GM10266 (cell line): Measurements from ENCODE around the gene SLC4A11.

Experiments
- DNase-seq: peaks from one replicate; pipeline ENCODE4 v3.0.0; 2012; ENCODE audit errors: extremely low spot score
- CTCF ChIP-seq: IDR thresholded peaks from 2 replicates; pipeline ENCODE4 v1.5.1; 2012; ENCODE audit warnings: mild to moderate bottlenecking, low read depth; ENCODE audit not compliant: control insufficient read depth, insufficient read depth; ENCODE audit errors: missing control alignments

SLC4A11 gene

GRCh38 chr20:3245711-3246110 lies 6.7 kb upstream of the SLC4A11 start:
- no peak for DNase-seq
- no peak for TF ChIP-seq CTCF

DNA sequence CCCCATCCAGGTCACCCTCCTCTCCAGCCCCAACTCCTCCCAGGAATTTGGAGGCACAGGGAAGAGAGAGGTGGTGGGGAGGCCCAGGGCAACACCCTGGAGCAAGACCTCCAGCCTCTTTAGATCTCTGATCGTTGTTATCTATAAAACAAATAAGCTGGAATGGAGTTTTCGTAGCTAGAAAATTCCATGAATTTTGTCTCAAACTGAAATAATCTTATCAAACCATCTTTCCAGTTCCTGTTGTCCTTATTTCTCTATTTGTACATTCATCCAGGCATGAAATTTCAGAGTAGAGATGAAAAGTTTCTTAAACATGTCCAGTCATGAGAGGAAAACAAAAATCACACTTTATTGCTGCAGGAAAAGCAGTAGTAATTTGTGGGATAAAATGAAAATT lies 6.2 kb upstream of the SLC4A11 start:
- no peak for DNase-seq
- no peak for TF ChIP-seq CTCF

- TF ChIP-seq CTCF: no peak
- DNase-seq: no peak
These were observed 5.6 kb upstream of the SLC4A11 start for GRCh38 chr20:3244613-3245012.

DNA sequence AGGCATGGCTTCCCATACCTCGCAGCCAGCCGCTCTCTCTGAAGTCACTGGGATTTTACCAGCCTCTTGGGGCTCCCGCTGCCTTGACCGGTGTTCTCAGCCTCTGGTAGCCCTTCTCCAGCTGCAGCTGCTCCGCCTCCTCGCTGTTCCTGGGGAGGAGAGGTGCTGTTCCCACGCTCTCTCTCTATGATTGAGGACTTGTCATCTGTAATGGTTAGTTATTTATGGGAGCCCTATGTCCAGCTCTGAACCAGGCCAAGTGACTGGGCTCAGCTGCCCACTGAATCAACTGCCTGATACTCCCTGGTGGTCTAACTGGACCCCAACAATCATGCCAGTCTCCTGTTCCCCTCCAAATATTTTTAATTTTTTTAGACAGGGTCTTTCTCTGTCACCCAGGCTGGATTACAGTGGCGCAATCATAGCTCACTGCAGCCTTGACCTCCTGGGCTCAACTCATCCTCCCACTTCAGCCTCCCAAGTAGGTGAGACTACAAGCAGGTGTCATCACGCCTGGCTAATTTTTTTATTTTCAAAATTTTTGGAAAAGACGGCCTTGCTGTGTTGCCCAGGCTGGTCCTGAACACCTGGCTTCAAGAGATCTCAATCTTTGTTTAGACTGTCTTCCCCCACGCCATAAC lies 4.8 kb upstream of the SLC4A11 start:
- DNase-seq: no peak
- TF ChIP-seq CTCF: no peak

- no peak for TF ChIP-seq CTCF
- no peak for DNase-seq
These were observed 3.2 kb upstream of the SLC4A11 start for GRCh38 chr20:3242172-3242692.

GRCh38 chr20:3240776-3241363 lies 1.9 kb upstream of the SLC4A11 start:
- DNase-seq: no peak
- TF ChIP-seq CTCF: no peak
